SIG-M5 (cell line): Measurements from ENCODE around the gene VASH2.
"Not testable (repeated sequence)": the region's sequence is repeated elsewhere in the genome, so short reads cannot be mapped to it uniquely, and the experiment has no call there.

Experiments
- DNase-seq: peaks from one replicate; lab custom pipeline; 2025; lab: John Stamatoyannopoulos, UW

VASH2 gene

GRCh38 chr1:212957546-212957945, 7.2 kb downstream of the VASH2 start:
- no peak for DNase-seq

GRCh38 chr1:212958175-212958574, 7.8 kb downstream of the VASH2 start:
- DNase-seq = no peak

- DNase-seq = no peak
Observed at GRCh38 chr1:212959266-212960220, 9.2 kb downstream of the VASH2 start.

GRCh38 chr1:212960932-212961331, 10.6 kb downstream of the VASH2 start:
- no peak for DNase-seq

- DNase-seq = no peak
Observed at GRCh38 chr1:212962509-212962908, 12.2 kb downstream of the VASH2 start.

GRCh38 chr1:212964102-212964501, 13.8 kb downstream of the VASH2 start:
- no peak for DNase-seq

- DNase-seq = not testable (repeated sequence)
Observed at GRCh38 chr1:212964993-212965392, 14.7 kb downstream of the VASH2 start.

- no peak for DNase-seq
Observed at GRCh38 chr1:212966616-212967015, 16.3 kb downstream of the VASH2 start.

GRCh38 chr1:212967801-212968200, 17.5 kb downstream of the VASH2 start:
- DNase-seq = peak; percentile 13

- no peak for DNase-seq
Observed at GRCh38 chr1:212968368-212968863, 18.1 kb downstream of the VASH2 start.

GRCh38 chr1:212970085-212970484, 19.7 kb downstream of the VASH2 start:
- DNase-seq = no peak

- DNase-seq = no peak
Observed at GRCh38 chr1:212971312-212971711, 21.0 kb downstream of the VASH2 start.

GRCh38 chr1:212973426-212973825, 23.1 kb downstream of the VASH2 start:
- DNase-seq = no peak

- no peak for DNase-seq
Observed at GRCh38 chr1:212973899-212974298, 23.6 kb downstream of the VASH2 start.

GRCh38 chr1:212974711-212975110, 24.4 kb downstream of the VASH2 start:
- DNase-seq = no peak

- no peak for DNase-seq
Observed at GRCh38 chr1:212975111-212975918, 25.0 kb downstream of the VASH2 start.

- no peak for DNase-seq
Observed at GRCh38 chr1:212976586-212976985, 26.2 kb downstream of the VASH2 start.

GRCh38 chr1:212977781-212978645, 27.7 kb downstream of the VASH2 start:
- no peak for DNase-seq

- DNase-seq = no peak
Observed at GRCh38 chr1:212979340-212980122, 29.2 kb downstream of the VASH2 start.

GRCh38 chr1:212980123-212980785, 29.9 kb downstream of the VASH2 start:
- no peak for DNase-seq
